ENCODE measurements around the gene CTU2. TPM values are rescaled to one million over a fixed set of nuclear protein-coding genes. Genes with fewer than 3 reads are reported as not detected.

CTU2 gene
- total and polyA plus RNA-seq, 9 of the 15 experiments (the other 6 are each of a cell fraction or from before 2014, with no cell fraction given): 1.3 to 105 (median 23.2) TPM

DNA sequence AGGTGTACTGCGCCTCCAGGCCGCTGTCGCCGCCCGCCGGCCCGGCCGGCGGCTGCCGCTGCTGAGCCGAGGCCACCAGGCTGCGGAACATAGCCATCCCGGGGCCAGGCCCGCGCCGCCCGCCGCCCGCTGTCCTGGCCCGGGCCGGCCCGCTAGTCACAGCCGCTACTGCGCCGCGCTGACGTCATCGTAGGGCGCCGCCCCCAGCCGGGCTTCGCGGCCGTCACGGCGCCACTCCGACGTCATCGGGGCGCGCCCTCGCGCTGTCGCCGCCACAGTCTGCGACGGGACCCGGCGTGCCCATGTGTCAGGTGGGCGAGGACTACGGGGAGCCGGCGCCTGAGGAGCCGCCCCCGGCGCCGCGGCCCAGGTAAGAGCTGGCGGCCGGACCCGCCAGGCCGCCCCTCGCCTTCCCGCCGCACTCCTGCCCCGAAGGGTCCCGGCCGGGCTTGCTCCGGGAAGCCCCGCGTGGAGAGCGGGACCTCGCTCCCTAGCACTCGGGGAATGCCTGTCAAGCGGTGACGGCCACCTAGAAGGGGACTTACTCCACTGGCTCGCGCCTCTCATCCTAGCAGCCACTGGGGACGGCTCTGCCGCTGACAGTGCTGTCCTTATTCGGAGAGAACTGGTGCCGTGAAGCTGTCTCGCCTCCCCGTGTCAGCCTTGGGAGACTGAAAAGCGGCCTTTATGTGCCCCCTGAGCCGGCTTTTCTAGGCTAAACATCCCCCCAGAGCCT lies at the start of gene CTU2, which contains the start of gene RNF166 (continued):
- TF ChIP-seq ID3 (CRISPR knock-in tag; IDR thresholded peaks at IDR 0.05): no peak
- peak; percentile 84 for TF ChIP-seq ID3 (tag; IDR thresholded peaks at IDR 0.05)
- no peak for TF ChIP-seq CREB3 (tag; conservative IDR thresholded peaks at IDR 0.05; ENCODE audit: low read depth)
- TF ChIP-seq BCOR (IDR thresholded peaks at IDR 0.05): no peak
- no peak for TF ChIP-seq NCOA2 (IDR thresholded peaks at IDR 0.05; ENCODE audit: partially characterized antibody in 2 of 2)
- peak; percentile 90 for TF ChIP-seq GATAD2B (IDR thresholded peaks at IDR 0.05; ENCODE audit: borderline replicate concordance)
- no peak for TF ChIP-seq PRDM10 (IDR thresholded peaks at IDR 0.05; ENCODE audit: partially characterized antibody)
- TF ChIP-seq, protein P1, sequence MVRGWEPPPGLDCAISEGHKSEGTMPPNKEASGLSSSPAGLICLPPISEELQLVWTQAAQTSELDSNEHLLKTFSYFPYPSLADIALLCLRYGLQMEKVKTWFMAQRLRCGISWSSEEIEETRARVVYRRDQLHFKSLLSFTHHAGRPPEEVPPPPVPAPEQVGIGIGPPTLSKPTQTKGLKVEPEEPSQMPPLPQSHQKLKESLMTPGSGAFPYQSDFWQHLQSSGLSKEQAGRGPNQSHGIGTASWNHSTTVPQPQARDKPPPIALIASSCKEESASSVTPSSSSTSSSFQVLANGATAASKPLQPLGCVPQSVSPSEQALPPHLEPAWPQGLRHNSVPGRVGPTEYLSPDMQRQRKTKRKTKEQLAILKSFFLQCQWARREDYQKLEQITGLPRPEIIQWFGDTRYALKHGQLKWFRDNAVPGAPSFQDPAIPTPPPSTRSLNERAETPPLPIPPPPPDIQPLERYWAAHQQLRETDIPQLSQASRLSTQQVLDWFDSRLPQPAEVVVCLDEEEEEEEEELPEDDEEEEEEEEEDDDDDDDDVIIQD (CRISPR knock-in tag; IDR thresholded peaks at IDR 0.05): peak; percentile 85; the same call in 1 of the 2 replicates
- TF ChIP-seq NRF1 (conservative IDR thresholded peaks at IDR 0.05 in 1 of 2, IDR thresholded peaks at IDR 0.05 in 1 of 2): peak in 1 of 2 experiments; percentile 56; a peak in 2 of 4 replicates
- TF ChIP-seq POLR3G (IDR thresholded peaks at IDR 0.05; ENCODE audit: extremely low read depth, insufficient read length, insufficient replicate concordance): no peak
- no peak for TF ChIP-seq NCOR1 (IDR thresholded peaks at IDR 0.05)
- no peak for TF ChIP-seq ZNF146 (CRISPR knock-in tag; IDR thresholded peaks at IDR 0.05; ENCODE audit: unreplicated experiment)
- no peak for TF ChIP-seq FOXO4 (CRISPR knock-in tag; IDR thresholded peaks at IDR 0.05)
- no peak for TF ChIP-seq ETV6 (IDR thresholded peaks at IDR 0.05; ENCODE audit: borderline replicate concordance in 1 of 2, low read depth in 2 of 2, low read length in 1 of 2)
- TF ChIP-seq ETV6 (CRISPR knock-in tag; IDR thresholded peaks at IDR 0.05; ENCODE audit: borderline replicate concordance): no peak
